K562 (cell line): ENCODE measurements around the gene CPNE9. TPM values are rescaled to one million over a fixed set of nuclear protein-coding genes. Genes with fewer than 3 reads are reported as not detected.

ENCODE experiments used
- ATAC-seq: fragments of 200-7000 bp; cut with Tn5 transposase; 3 replicates; pipeline ENCODE4 v1.9.1; 2020; ENCODE audit warnings: moderate library complexity
- BruUV-seq: library from RNA; stranded (reverse); fragments of 400-500 nt; replicated peaks from 2 replicates; lab custom pipeline; 2021; lab: Mats Ljungman, UMichigan
- CTCF ChIA-PET: fragments of 300-600 bp; formaldehyde crosslinking; extraction: SDS; loops from one replicate; lab custom pipeline; 2021; ENCODE audit warnings: low intra/inter-chr PET ratio; lab: Yijun Ruan, JAX
- POLR2A ChIA-PET: fragments of 300-600, 350-650 bp; sonication (Branson Sonifier 250); formaldehyde crosslinking; extraction: SDS; loops from one replicate; lab custom pipeline; 2021; ENCODE audit warnings: antibody characterized with exemption, inconsistent platforms; lab: Yijun Ruan, JAX
- DNase-seq, 4 experiments: peaks; one replicate each; pipeline versions ENCODE4 v3.0.0 to v3.0.0-alpha.2; 2011 to 2018; ENCODE audit warnings: low spot score in 3 of 4, mixed read lengths in 3 of 4; ENCODE audit errors: extremely low read depth in 1 of 4
- FAIRE-seq: peaks from 2 replicates; lab custom pipeline; 2011; peaks lifted over from hg19 to GRCh38; lab: Jason Lieb, UNC
- H2AFZ ChIP-seq: 2 replicates; pipeline ENCODE4 v1.6.0; 2011; ENCODE audit warnings: low read depth, low read length, control low read depth, inconsistent platforms
- H3K27ac ChIP-seq: fragments of 200-600 bp; 3 replicates; pipeline ENCODE4 v1.8.0; 2011; ENCODE audit warnings: low read depth, mild to moderate bottlenecking, control low read depth, inconsistent platforms, low read length, moderate library complexity, mixed read lengths; ENCODE audit errors: extremely low read depth
- H3K27me3 ChIP-seq, 2 experiments: fragments of 300-600 bp in 1 of 2; 2 replicates in 1 of 2; 3 replicates in 1 of 2; pipeline versions ENCODE4 v1.6.0 to v1.8.0; 2011; ENCODE audit warnings: inconsistent platforms in 2 of 2, low read length in 2 of 2, mild to moderate bottlenecking in 1 of 2, mixed read lengths in 1 of 2, moderate library complexity in 1 of 2; ENCODE audit not compliant: control insufficient read depth in 2 of 2, insufficient read depth in 2 of 2
- H3K36me3 ChIP-seq: fragments of 300-600 bp; 3 replicates; pipeline ENCODE4 v1.8.0; 2011; ENCODE audit warnings: mild to moderate bottlenecking, low read length, inconsistent platforms; ENCODE audit not compliant: control insufficient read depth, insufficient read depth
- H3K4me1 ChIP-seq, 2 experiments: fragments of 200-600 bp in 1 of 2; replicated peaks in 1 of 2; 2 replicates in 1 of 2; 3 replicates in 1 of 2; pipeline versions ENCODE4 v1.5.1 to v1.8.0; 2011; ENCODE audit warnings: inconsistent platforms in 2 of 2, low read length in 2 of 2, mild to moderate bottlenecking in 1 of 2, mixed read lengths in 1 of 2, moderate library complexity in 1 of 2; ENCODE audit not compliant: control insufficient read depth in 2 of 2, insufficient read depth in 2 of 2
- H3K4me2 ChIP-seq: 2 replicates; pipeline ENCODE4 v1.6.1; 2011; ENCODE audit warnings: low read length, control low read depth, inconsistent platforms, mixed read lengths; ENCODE audit not compliant: insufficient read depth
- H3K4me3 ChIP-seq: fragments of 200-600 bp; sonication (generic), shearing (Covaris generic); 2 replicates; pipeline ENCODE4 v1.5.1; 2016; ENCODE audit warnings: control low read depth, inconsistent platforms
- H3K79me2 ChIP-seq: fragments of 200-600 bp; 3 replicates; pipeline ENCODE4 v1.8.0; 2011; ENCODE audit warnings: low read length, inconsistent platforms; ENCODE audit not compliant: control insufficient read depth, insufficient read depth
- H3K9ac ChIP-seq, 2 experiments: 2 replicates each; pipeline versions ENCODE4 v1.6.0 to v1.6.1; 2011; ENCODE audit warnings: low read depth in 2 of 2, low read length in 2 of 2, control low read depth in 1 of 2, inconsistent platforms in 1 of 2, mild to moderate bottlenecking in 1 of 2, mixed read lengths in 1 of 2; ENCODE audit not compliant: insufficient read depth in 1 of 2
- H3K9me1 ChIP-seq: one replicate; pipeline ENCODE4 v1.6.0; 2011; ENCODE audit warnings: inconsistent platforms, mild to moderate bottlenecking, low read length, moderate library complexity; ENCODE audit not compliant: control insufficient read depth, insufficient read depth
- H3K9me3 ChIP-seq: replicated peaks from 2 replicates; pipeline ENCODE4 v1.5.1; 2011; ENCODE audit warnings: low read depth, low read length, inconsistent platforms; ENCODE audit not compliant: control insufficient read depth, insufficient read depth
- H4K20me1 ChIP-seq: replicated peaks from 2 replicates; pipeline ENCODE4 v1.6.1; 2011; ENCODE audit warnings: low read length, inconsistent platforms, mixed read lengths; ENCODE audit not compliant: control insufficient read depth, insufficient read depth
- BRCA1 ChIP-seq, 2 experiments: fragments of 450-650 bp in 1 of 2; sonication (generic) in 1 of 2; formaldehyde crosslinking in 1 of 2; IDR thresholded peaks; 2 replicates each; pipeline versions ENCODE4 v1.5.0 to v1.6.1; 2017 to 2020; ENCODE audit warnings: mild to moderate bottlenecking in 1 of 2, missing genetic modification reagents in 1 of 2
- NFIC ChIP-seq: fragments of 450-650 bp; IDR thresholded peaks from 2 replicates; pipeline ENCODE4 v1.6.1; 2017; ENCODE audit warnings: mild to moderate bottlenecking, inconsistent platforms
- NFIX ChIP-seq: fragments of 250-450 bp; sonication (Bioruptor Pico); IDR thresholded peaks from 2 replicates; pipeline ENCODE4 v1.4.0; 2020; ENCODE audit warnings: low read depth, mild to moderate bottlenecking, moderate library complexity
- NR2C1 ChIP-seq, 2 experiments: fragments of 450-650 bp; IDR thresholded peaks; 2 replicates each; pipeline ENCODE4 v1.6.1; 2017; ENCODE audit warnings: mild to moderate bottlenecking in 2 of 2, antibody characterized with exemption in 1 of 2, inconsistent platforms in 1 of 2, missing compliant biosample characterization in 1 of 2, missing genetic modification characterization in 1 of 2
- SMC3 ChIP-seq: conservative IDR thresholded peaks from 2 replicates; pipeline ENCODE4 v1.6.1; 2011; ENCODE audit warnings: low read depth, low read length, improper control_type of control experiment; ENCODE audit not compliant: insufficient read depth
- WGBS: fragments of 100-300 bp; shearing (Covaris generic); methylation state at CpG from one replicate; pipeline ENCODE4 v1.1.6; 2016; ENCODE audit warnings: low coverage, mixed read lengths; ENCODE audit not compliant: insufficient coverage; ENCODE audit errors: missing lambda C conversion rate; 5-methylcytosine and 5-hydroxymethylcytosine counted together
- in situ Hi-C: fragments of 300-500 bp; cut with MboI; formaldehyde crosslinking; loops from 4 replicates; pipeline ENCODE4 v1.15.0; 2018; ENCODE audit warnings: inconsistent platforms, mixed read lengths
- intact Hi-C: fragments of 100-400 bp; cut with micrococcal nuclease; formaldehyde crosslinking; loops from 2 replicates; pipeline ENCODE4 v1.14.2; 2022
- polyA plus RNA-seq, 8 experiments: library from polyadenylated mRNA; depleted of rRNA in 4 of 8; stranded (reverse) in 5 of 8; unstranded in 3 of 8; fragments of >200 nt; fragmentation: Nextera tagmentation in 2 of 8; fragmentation: Illumina TruSeq in 1 of 8; extraction: Ambion mirVana in 2 of 8; extraction: Trizol in 1 of 8; gene quantifications; 2 replicates each; pipeline versions ENCODE4 v1.2.1 to v1.2.3, GENCODE V29; 2011 to 2014; ENCODE audit warnings: inconsistent platforms in 1 of 8, missing spikeins in 1 of 8
- total RNA-seq, 7 experiments: library from RNA; depleted of rRNA in 6 of 7; stranded (reverse); fragments of >200 nt in 6 of 7; fragmentation: Illumina TruSeq in 2 of 7; extraction: Trizol in 2 of 7; gene quantifications; 2 replicates each; pipeline versions ENCODE4 v1.2.1 to v1.2.3, GENCODE V29; 2011 to 2021; ENCODE audit warnings: low replicate concordance in 1 of 7

Gene CPNE9
- total and polyA plus RNA-seq, 9 of the 15 experiments (the other 6 are each of a cell fraction or from before 2014, with no cell fraction given): 0.22 to 0.56 (median 0.29) TPM; not detected in 3

- no peak for FAIRE-seq
- no peaks in the 10 kb centered on the region for H4K20me1 ChIP-seq
- H3K4me2 ChIP-seq: no peak overlapping the region
- no peaks in the 10 kb centered on the region for H3K9me1 ChIP-seq
- peaks cover 7 to 10% of the 10 kb centered on the region in 2 experiments for H3K4me1 ChIP-seq
- intact Hi-C loops: no loop called here
- H3K27me3 ChIP-seq: no peaks in the 10 kb centered on the region
- ChIA-PET POLR2A (interaction anchor here (0.5 to 2.2 kb wide), 6 partner anchors 9 to 107 kb away, joined by 3 to 12 read pairs (median 6); no protein-coding TSS in a partner anchor), CTCF (no interaction called here)
- no peak overlapping the region for H2AFZ ChIP-seq
- in situ Hi-C loops: no loop called here
- no peaks in the 10 kb centered on the region for H3K9me3 ChIP-seq
- no peak for TF ChIP-seq BRCA1 (IDR thresholded peaks at IDR 0.05)
- no peak for TF ChIP-seq BRCA1 (CRISPR knock-in tag; IDR thresholded peaks at IDR 0.05)
- no peak for TF ChIP-seq NR2C1 (IDR thresholded peaks at IDR 0.05)
- no peak for TF ChIP-seq NR2C1 (tag; IDR thresholded peaks at IDR 0.05)
- peak; percentile 85 for TF ChIP-seq NFIX (CRISPR knock-in tag)
- peak; percentile 98 for TF ChIP-seq NFIC
- no peak for TF ChIP-seq SMC3
- no peak for ATAC-seq
- WGBS: 32% methylated on average over 5 of the region's 5 CpGs
- peaks cover 19% of the 10 kb centered on the region; the same call in 2 of the 3 replicates for H3K36me3 ChIP-seq
- no peaks in the 10 kb centered on the region for H3K79me2 ChIP-seq
- DNase-seq: no peak
- H3K27ac ChIP-seq: no peak overlapping the region
- peak overlapping the region in 1 of 2 experiments; percentile 49; a peak in 1 of 4 replicates for H3K9ac ChIP-seq
- BruUV-seq: no TSS peak
- H3K4me3 ChIP-seq: no peak overlapping the region
Measured at GRCh38 chr3:9776896-9777693, 73.5 kb downstream of the CPNE9 start.
